ENCODE measurements around the gene LMBR1L.

Gene LMBR1L

DNA sequence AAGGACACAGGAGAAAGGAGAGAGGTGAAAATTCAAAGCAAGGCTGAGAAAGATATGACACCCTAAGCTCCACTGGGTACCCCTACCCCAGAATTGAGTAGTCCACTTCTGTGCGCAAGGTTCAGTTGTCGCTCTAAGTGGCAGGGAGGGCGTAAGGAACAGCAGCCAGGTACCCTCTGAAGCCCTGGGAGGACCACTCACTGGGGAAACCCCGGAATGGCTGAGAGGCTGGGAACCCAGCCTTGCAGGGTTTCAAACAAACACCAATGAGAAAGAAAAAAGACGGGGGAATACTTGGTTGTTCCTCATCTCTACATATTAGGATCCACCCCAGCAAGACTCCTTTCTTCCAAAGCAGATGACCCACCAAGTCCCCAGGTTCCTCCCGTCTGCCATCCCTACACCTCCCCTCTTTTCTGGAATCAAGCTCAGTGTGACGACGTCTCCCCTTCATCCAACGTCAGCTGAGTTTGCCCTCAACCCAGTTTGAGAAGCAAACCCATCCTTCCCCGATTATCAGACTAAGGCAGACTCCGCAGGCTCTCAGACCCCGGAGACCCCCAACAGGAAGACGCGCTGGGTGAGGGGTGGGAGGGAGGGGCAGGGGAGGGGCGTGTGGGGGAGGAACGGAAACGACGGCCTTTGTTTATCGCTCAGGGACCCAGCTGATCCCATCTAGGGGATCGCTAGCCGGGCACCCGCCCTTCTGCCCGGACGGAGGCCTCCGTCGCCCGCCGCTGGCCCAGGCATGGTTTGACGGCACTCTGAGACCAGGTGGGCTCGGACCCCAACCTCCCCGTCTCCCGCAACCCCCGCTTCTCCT is 795 bp downstream of the LMBR1L start:
- no peak for DNase-seq

DNA sequence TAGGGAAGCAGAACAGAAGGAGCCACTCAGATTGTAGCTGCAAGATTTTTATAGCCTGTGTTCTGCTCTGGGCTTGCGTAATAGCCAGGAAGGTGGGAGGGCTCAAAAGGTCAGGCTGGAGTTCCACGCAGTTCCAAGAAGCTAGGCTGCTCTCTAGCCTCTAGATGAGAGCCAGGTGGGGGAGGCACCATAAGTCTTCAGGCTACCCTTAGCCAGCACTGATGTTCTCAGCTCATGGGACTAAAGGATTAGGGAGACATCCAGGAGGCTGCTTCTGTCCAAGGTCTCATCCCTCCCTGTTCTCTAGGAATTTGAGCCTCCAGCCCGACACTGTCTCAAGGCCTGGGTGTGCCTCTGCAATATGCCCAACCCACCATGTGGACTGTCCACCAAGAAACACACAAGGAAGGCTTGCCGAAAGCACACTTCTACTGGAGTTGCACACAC is 1.7 kb downstream of the LMBR1L start:
- DNase-seq = no peak

DNA sequence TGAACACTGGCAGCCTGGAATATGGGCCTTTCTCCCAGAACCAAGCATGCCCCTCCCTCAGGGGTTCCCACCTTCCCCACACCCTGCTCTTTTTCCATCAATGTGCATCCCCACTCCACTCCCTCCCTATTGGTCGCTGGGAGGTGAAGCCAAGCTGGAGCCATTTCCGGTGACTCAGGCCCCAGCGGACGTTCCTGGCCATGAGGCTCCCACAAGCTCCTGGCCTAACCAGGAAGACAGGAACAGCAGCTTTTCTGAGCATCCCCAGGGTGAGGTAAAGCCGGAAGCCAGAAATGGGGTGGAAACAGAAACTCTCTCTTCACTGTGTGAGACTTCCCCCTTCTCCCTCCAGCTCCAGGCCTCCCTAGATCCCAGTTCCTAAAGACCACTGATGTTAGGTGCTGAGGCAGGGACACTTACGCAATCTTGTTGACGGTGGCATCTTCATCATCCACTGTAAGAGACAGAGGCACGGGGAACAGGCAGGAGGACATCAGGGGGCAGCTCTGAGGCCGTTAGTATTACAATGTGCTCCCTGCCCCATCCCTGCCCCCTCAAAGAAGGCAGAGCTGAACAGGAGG is 5.1 kb downstream of the LMBR1L start:
- DNase-seq = no peak

DNA sequence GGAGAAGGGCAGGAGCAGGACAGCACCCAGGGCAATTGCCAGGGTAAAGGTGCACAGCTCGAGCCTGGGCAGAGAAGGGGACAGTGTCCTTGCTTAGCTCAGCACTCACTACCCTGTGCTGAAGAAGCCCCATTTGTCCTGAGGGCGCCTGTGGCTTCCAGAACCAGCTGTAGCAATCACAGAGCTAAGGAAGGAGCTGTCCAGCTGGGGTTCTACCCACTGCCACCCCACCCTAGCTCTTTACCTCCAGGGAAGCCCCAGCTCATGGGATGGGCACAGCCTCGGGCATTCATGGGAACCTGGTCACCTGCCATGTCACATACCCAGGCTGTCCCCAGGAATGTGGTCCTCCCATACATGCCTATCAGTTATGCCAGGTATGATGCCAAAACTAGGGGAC is 5.8 kb downstream of the LMBR1L start:
- no peak for DNase-seq

DNA sequence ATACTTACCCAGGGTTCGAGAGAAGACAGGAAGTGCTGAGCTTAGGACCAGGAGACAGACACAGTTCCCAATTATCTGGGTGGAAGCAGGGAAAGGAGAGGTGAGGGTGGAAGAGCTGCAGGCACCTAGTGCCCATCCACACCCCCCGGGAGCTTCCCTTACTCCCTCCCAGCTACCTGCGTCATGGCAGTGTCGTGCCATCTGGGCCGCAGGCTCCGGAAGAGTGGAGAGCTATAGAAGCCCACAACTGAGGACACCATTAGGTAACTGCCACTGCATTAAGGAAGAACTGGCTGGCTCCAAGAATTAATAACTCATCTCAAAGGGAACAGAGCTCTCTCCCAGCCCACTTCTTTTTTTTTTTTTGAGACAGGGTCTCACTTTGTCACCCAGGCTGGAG is 10.3 kb downstream of the LMBR1L start:
- no peak for DNase-seq

DNA sequence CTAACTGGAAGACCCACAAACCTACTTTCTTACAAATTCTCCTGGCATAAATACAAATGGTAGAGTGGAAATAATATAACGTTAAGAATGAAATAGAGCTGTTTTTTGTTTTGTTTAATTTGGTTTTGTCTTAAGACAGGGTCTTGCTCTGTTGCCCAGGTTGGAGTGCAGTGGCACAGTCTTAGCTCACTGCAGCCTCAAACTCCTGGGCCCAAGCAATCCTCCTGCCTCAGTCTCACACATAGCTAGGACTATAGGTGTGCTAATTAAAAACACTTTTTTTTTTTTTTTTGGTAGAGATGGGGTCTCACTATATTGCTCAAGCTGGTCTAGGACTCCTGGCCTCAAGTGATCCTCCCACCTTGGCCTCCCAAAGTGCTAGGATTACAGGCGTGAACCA is 11.9 kb downstream of the LMBR1L start:
- DNase-seq = no peak

DNA sequence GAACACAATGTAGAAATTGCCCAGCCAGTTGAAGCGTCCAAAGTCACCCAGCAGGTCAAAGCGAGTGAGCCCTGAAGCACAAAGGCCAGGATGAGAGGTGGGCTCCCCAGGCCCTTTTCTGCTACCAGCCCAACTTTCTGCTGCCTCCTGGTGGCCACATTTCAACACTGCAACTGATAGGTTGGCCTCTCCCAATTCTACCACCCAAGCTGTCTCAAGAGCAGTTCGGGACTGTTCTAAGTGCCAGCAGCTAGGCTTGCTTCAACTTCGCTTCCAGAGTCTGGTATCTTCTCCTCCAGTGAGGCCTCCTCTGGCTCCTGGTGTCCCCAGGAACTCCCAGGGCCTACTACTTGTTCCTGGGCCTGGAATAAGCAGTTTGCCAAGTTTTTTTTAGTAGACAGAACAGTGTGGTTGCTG is 12.6 kb downstream of the LMBR1L start:
- DNase-seq = peak; percentile 31 to 36

DNA sequence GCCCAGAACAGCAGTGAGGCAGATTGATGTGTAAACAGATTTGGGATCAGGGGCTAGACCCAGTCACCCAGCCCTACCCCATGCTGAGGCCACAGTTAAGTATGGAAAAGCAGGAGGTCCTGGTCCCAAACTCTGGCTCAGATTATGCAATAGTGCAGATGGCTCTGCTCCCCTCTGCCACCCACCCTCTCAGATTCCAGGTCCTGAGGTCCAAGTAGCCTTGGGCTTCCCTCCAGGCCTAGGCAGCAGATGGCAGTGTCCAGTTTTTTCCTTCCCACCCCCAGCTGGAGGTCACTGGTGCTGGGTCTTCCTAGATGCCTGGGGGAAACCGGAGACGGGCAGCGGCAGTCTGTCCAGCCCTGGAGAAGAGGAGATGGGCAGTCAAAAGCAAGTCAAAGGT is 13.3 kb downstream of the LMBR1L start:
- DNase-seq = no peak

DNA sequence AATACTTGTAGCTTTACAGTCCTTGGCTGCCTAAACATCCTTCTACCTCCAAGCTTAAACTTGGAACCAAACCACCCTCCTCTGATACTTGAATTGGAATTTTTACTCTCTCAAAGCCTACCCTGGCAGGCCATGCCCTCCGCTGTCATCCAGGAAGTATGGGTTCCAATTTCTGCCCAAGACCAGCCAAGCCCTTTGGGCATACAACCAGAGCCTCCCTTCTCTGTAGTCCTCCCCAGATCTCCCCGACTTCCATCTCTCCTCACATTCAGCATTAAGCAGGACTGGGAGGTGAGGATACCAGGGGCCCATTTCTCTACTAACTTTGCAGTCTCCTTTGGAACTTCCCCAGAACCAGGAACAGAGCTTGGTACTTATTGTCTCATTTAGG is 15.7 kb downstream of the LMBR1L start:
- no peak for DNase-seq

DNA sequence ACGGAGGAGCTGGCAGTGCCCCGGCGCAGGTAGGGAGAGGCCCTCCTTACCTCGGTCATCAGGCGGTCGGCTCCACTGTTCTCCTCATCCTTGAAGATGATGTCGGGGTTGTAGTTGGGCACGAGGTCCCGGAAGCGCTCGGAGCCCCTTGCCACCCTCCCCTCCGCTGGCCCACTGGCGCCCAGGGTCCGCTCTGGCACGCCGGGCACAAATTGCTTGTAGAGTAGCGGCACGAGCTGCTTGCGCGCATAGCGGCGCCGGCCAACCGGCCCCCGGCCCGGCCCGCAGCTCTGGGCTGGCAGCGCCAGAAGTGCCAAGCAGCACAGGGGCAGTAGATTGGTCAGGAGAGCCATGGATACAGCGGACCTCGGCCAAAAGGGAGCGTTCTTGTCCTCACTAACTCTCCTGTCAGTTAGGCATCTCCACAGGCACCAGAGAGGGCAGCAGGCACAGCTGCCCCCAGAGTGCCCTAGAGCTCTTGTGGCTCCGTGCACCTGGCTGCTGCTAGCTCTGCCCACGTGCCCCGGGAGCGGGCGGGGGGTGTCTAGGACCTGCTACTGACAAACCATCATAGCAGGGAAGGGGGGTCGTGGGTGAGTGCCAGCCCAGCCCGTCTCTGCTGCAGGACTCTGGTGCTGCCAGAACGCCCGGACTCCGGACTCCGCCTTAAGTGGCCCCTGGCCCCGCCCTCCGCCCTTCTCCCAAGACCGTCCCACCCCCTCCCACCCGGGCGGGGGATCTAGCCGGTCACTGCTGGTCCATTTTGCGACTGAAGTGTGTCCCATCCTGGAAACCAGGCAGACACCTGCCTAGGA is 16.3 kb downstream of the LMBR1L start, which contains the start of gene DHH:
Gene DHH, minus strand, starts transcription at position 642 of the 815 bp plus-strand sequence. Its CDS starts 289 bp downstream, at position 353.
- DNase-seq = peak in 1 of 2 experiments; percentile 14

DNA sequence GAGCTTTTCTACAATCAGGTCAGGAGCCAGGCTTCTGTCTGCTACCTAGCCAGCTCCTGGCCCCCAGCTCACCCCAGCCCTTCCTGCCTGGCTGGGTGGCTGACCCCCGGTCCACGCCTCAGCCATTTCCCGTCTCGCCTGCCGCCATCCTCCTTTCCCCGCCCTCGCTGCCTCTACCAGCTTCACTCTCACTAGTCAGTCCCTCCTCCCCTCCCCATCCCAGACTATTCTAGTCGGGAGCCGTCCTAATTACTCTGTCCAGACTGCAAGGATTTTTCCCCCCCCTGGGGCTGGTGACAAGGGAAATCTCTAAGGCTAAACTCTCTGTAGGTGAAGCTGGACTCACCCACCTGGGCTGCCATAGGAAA is 16.9 kb downstream of the LMBR1L start:
- DNase-seq = no peak

DNA sequence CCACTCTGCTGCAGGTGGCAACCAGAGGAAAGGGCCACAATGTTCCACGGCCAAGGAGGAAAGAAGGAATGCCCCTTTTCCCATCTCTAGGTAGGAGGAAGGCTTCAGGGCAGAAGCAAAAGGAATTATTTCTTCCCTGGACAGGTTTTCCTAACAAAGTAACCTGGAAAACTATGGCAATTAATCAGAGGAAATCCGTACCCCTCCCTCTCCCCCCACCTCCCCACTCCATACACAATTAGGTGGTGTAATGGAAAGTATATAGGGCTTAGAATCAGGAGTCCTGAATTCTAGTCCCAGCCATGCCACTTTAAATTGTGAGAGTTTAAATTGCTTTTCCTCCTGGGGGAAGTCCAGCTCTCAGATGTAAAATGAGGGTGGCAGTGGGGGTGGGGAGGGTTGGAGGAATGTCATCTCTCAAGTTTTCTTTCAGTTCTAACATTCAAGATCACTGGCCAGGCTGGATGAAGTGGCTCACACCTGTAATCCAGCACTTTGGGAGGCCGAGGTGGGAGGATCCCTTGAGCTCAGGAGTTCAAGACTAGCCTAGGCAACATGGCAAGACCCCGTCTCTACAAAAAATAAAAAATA is 17.7 kb downstream of the LMBR1L start:
- no peak for DNase-seq

DNA sequence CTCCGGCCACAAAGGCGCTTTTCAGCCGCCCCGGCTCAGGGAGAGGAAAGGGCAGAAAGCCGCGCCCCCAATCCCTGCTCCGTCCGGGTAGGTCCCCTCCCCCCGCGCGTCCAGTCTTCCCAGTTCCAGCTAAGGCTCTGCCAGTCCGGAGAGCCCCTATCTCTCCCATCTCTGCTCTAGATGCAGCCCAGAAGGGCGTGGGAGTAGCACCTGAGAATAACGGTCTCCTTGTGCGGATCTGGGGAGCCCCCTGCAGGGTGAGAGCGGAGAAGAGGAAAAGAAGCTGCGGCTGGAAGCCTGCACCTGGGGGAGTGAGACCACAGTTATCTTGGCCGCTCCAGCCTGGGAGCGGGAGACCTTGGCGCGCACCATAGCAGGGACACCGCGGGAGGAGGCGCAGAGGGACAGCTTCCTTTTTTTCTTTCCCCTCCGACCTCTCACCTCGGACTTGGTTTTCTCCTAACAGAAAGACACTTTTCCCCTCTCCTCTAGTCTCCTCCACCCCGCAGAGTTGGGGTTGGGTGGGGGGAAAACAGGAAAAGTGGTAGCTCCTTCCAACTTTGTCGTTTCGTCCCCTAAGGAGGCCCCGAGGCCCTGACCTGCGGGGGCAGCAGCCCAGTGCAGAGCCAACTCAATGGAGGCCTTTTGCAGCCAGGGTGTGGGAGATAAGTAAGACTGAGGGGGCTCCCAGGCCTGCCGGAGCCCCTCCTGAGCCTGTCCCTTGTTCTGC is 18.4 kb downstream of the LMBR1L start:
- DNase-seq = no peak

DNA sequence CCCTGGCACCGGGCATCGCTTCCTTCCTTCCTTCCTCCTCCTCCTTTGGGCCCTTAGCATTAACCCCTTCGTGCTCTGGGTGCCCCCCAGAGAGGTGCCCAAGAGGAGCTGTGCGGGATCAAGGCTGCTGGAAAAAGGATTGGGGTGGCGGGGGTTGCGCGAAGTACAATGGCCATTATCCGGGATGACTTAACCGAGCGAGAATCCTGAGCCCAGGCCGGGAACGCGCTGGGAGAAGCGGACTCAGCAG is 18.9 kb downstream of the LMBR1L start:
- no peak for DNase-seq

DNA sequence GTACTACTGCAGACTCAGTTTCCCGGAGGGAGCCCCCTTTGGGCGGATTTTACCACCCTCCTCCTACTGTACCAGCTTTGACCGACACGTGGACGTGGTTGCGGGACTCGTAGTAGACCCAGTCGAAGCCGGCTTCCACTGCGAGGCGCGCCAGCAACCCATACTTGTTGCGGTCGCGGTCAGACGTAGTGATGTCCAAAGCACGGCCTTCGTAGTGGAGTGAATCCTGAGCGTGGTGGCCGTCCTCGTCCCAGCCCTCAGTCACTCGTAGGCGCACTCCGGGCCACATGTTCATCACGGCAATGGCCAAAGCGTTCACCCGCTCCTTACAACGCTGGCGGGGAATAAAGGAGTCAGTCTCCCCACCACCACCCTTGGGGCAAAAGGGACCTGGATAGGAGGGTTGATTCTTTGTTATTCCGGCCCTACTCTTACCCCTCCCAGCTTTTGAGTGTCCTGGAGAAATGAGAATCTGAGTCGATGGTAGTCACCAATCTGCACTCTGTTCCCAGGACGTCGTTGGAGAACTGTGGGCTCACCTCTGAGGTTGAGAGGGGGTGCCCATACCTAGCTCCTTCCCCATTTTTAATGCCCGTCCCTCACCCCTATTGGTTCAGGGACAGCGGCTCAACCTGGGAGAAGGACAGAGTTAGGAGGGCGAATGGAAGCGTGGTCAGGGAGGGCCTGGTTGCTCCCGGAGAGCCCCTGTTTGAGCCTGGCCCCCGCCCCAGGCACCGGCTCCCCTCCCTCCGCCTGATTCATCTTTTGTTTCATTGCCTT is 19.4 kb downstream of the LMBR1L start:
- DNase-seq = no peak

DNA sequence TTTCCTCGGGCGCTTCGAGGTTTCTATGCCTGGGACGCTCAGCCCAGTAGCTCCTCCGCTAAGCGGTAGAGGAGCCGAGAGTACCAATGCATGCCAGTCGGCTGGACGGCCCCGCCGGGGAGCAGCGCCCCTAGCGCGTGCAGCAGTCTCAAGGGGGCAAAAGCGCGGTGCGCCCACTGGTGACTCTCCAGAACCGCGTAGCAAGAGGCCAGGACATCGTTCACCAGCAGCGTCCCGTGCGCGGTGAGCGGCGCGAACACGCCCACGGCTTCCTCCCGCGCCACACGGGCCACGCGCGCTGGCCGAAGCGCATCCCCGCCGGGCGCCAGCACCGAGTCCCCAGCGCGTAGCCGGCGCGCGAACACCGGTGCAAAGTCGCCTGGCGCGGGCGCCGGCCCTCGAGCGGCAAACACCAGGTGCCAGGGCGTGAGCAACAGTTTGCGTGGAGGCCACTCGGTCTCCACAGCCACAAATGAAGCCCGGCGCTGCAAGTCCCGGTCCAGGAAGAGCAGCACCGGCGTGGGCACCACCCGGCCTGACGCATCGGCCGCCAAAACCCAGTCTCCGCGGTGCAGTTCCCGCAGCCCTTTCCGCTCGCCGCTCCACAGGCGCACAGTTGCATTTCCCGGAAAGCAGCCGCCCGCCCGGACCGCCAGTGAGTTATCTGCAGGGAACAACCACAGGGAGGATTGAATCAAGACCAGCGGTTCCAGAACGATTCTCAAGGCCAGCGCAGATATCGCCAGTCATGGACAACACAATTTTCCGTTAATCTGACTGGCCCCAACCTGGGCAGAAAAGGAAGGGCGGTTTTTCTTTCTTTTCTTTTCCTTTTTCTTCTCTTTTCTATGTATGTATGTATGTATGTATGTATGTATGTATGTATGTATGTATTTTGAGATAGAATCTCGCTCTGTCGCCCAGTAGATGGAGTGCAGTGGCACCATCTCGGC is 20.6 kb downstream of the LMBR1L start:
- no peak for DNase-seq

DNA sequence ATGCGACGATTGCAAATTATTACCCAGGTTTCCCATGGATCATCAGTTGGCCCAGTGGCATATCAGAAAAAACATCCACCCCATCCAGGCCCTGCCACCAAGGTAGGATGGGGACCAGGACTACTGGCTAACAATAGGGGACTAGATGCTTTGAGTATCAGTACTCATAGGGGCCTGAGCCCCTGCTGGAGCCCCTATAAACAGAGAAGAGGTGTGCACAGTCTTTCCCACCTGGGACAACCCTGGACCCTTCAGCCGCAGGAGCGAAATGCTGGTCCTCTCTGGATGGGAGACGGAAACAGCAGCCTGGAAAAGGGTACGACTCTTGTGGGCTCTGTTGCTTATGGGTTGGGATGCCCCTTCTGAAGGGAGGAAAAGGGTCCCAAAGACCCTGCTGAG is 21.7 kb downstream of the LMBR1L start:
- no peak for DNase-seq

DNA sequence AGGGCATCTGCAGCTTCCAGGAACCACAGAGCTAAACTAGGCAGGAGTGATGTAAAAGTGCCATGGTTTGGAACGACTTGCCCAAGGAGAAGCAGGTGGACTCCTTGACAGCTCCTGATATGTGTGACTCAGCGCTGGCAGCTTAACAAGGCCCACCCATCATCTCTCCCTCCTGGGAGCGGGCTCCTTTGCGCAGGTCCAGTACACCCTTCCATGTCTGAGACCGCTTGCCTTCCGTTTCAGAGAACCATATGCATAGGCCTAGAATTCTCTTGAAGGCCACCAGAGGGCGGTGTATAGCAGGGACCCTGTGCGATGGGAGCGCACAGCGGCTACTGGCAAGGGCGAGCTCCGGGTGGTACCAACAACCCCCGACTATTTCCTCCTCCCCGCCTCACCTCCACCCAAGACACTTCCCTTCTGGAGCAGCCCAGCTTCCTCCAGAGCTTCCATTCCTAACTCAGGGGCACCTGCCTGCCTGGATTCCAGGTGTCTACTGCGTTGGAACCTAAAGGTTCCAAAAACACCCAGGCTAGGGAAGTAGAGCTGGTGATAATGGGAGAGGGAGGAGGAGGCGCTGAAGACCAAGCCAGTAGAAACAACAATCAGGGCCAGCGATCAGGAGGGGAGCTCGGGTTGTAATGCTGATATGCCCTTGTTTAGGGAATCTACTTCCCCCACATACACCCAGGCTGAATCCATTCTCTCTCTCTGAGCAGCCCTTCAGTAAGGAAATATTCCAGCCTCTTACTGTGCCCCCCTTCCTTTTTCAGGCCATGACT is 22.3 kb downstream of the LMBR1L start:
- peak; percentile 66 to 91 for DNase-seq

DNA sequence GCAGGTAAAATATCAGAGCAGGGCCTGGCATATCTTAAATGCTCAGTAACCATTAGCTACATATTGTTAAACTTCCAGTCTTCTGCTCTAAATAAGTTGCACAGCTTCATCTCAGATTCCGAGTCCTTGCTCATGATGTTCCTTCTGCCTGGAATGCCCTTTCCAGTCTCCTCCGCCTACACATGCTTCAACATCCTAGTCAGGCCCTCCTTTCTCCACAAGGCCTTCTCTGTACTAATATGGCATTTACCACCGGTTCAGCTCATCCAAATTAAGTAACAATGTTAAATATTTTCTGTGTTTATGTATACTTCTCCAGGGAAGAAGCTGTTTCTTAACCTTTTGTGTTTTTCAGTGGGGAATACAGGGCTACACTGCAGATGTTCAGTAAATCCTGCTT is 24.5 kb downstream of the LMBR1L start:
- DNase-seq = no peak

DNA sequence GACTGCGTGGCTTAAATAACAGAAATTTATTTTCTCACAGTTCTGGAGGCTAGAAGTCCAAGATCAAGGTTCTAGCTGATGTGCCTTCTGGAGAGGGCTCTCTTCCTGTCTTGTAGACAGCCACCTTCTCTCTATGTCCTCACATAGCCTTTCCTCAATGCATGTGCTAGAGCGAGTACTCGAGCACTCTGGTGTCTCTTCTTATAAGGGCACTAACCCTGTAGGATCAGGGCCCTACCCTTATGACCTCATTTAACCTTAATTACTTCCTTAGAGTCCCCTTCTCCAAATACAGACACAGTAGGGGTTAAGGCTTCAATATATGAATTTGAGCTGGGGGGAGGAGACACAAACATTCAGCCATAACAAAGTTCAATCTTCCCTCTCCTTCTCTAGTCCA is 26.2 kb downstream of the LMBR1L start:
- DNase-seq = no peak

Measured in NCI-H446 (cell line).